ENCODE measurements around the gene ARHGAP29.

DNA sequence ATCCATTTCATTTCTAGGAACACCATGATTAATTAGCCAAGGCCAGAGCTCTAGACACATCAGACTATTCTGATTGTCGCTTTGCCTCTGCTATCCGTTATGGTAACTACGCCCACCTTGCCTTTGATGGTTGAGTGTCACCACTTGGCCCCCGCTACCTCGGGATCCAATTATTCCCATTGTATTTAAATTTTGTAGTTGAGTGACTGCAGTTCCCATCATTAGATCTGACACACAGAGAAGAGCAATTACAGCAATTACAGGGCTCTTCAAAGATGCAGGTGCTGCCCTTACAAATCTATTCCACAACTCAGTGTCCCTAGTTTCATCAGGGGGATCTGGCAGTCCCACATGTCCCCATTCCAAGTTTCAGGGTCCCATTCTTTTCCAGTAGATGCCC is 71.5 kb downstream of the ARHGAP29 start:
- TF ChIP-seq, protein P1, sequence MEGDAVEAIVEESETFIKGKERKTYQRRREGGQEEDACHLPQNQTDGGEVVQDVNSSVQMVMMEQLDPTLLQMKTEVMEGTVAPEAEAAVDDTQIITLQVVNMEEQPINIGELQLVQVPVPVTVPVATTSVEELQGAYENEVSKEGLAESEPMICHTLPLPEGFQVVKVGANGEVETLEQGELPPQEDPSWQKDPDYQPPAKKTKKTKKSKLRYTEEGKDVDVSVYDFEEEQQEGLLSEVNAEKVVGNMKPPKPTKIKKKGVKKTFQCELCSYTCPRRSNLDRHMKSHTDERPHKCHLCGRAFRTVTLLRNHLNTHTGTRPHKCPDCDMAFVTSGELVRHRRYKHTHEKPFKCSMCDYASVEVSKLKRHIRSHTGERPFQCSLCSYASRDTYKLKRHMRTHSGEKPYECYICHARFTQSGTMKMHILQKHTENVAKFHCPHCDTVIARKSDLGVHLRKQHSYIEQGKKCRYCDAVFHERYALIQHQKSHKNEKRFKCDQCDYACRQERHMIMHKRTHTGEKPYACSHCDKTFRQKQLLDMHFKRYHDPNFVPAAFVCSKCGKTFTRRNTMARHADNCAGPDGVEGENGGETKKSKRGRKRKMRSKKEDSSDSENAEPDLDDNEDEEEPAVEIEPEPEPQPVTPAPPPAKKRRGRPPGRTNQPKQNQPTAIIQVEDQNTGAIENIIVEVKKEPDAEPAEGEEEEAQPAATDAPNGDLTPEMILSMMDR (IDR thresholded peaks at IDR 0.05; ENCODE audit: low read length) = no peak
- no peak for TF ChIP-seq EZH2 (IDR thresholded peaks at IDR 0.05; ENCODE audit: borderline replicate concordance, low read length)
